Measurements from ENCODE around the gene CASP6. TPM values are rescaled to one million over a fixed set of nuclear protein-coding genes. Genes with fewer than 3 reads are reported as not detected.

Gene CASP6
- total and polyA plus RNA-seq, 2 of the 8 experiments (the other 6 are each of a cell fraction or from before 2014, with no cell fraction given): 29.5 to 35.1 TPM

DNA sequence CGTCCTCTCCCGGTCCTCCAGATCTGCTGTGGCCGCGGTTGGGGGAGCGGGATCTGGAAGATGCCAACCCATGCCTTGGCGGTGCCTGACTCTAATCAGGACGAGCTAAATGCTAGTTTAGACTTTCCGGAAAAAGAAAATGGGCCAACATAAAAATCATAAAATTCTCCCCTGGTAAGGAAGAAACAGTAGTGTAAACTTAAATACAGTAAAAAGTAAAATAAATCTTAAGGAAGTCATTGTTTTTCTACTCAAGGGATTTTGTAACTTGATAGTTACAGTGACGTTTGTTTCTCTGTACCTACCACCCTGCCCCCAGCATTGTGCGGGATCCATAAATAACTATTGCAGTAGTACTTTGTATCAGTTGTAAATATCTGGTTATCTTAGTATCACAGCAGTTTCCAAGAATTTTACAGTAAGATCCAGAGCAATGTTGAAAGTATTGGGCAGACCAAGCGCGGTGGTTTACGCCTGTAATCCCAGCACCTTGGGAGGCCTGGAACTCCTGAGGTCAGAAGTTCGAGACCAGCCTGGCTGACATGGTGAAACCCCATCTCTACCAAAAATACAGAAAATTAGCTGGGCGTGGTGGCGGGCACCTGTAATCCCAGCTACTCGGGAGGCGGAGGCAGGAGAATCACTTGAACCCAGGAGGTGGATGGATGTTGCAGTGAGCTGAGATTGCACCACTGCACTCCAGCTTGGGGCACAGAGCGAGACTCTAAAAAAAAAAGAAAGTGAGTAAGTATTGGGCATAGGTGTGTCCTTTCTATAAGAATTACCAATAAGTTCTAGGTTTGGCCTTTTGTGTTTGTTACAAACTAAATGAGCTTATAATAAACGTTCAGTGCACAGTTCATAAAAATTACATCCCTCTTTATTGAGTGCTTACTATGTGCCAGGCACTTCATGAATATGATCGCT lies 27.6 kb upstream of the CASP6 start:
- no peak overlapping the region for H3K23ac ChIP-seq (ENCODE audit: insufficient read length)
- POLR2A ChIA-PET (ENCODE audit: partially characterized antibody): interaction anchor here (0.6 to 2.4 kb wide), 5 partner anchors 13 to 91 kb away, joined by 3 to 12 read pairs (median 8); partner anchors contain the start of gene GAR1
- H4K20me1 ChIP-seq (replicated peaks in 1 of 2; ENCODE audit: control insufficient read depth in 1 of 2, insufficient read depth in 2 of 2, low read length in 2 of 2): no peaks in the 10 kb centered on the region
- CTCF ChIA-PET (ENCODE audit: partially characterized antibody): interaction anchor here (0.6 to 1.4 kb wide), 6 partner anchors 12 to 292 kb away, joined by 3 to 6 read pairs (median 3); partner anchors contain the start of gene CASP6
- H4K5ac ChIP-seq (ENCODE audit: insufficient read length, low read depth, low read length): peak overlapping the region; percentile 19
- peaks cover 5 to 32% of the 10 kb centered on the region in 2 experiments; a peak in 3 of 4 replicates for H3K79me2 ChIP-seq (ENCODE audit: control insufficient read depth in 1 of 2, insufficient read depth in 2 of 2, low read length in 2 of 2)
- peak overlapping the region; percentile 40 to 92 (median 80) for H3K4me3 ChIP-seq (ENCODE audit: extremely low read depth in 1 of 4, insufficient read depth in 2 of 4, low read depth in 3 of 4, low read length in 4 of 4)
- H2AFZ ChIP-seq (ENCODE audit: low read length): peak overlapping the region; percentile 81
- H3K23me2 ChIP-seq (ENCODE audit: low read depth, low read length): peaks cover 6% of the 10 kb centered on the region
- H2BK20ac ChIP-seq (ENCODE audit: low read length): peak overlapping the region; percentile 13; the same call in 1 of the 2 replicates
- no peak overlapping the region for H2BK15ac ChIP-seq (ENCODE audit: low read length)
- H3K4me1 ChIP-seq (replicated peaks in 1 of 4; ENCODE audit: control insufficient read depth in 3 of 4, insufficient read depth in 4 of 4, low read length in 3 of 4): peaks cover 0 to 3% (median 0%) of the 10 kb centered on the region in 4 experiments; a peak in 1 of 7 replicates
- peak overlapping the region; percentile 38 to 78 (median 62) for H3K9ac ChIP-seq (replicated peaks in 1 of 4; ENCODE audit: extremely low read depth in 1 of 4, low read depth in 3 of 4, low read length in 3 of 4)
- peak overlapping the region; percentile 92 for H2BK5ac ChIP-seq (ENCODE audit: low read depth, low read length)
- H4K91ac ChIP-seq (replicated peaks; ENCODE audit: insufficient read length, low read length): no peak overlapping the region
- H3K27ac ChIP-seq (ENCODE audit: low read depth, low read length): peak overlapping the region; percentile 68
- 0 out of 2 replicates have a peak, but pooled peaks have one; percentile 4 for TF ChIP-seq JUND (IDR thresholded peaks at IDR 0.05; ENCODE audit: low read length)
- peak; percentile 41; the same call in 1 of the 2 replicates for TF ChIP-seq CREB1 (IDR thresholded peaks at IDR 0.05)
- TF ChIP-seq POU5F1 (IDR thresholded peaks at IDR 0.05; ENCODE audit: low read depth, low read length): no peak
- H3K27me3 ChIP-seq (replicated peaks in 1 of 4; ENCODE audit: control insufficient read depth in 3 of 4, extremely low read depth in 1 of 4, insufficient read depth in 3 of 4, low read length in 3 of 4): no peaks in the 10 kb centered on the region
- FAIRE-seq (no peak), DNase-seq (ENCODE audit: low read depth in 1 of 2, low spot score in 2 of 2) (no peak)
- H3K9me3 ChIP-seq (ENCODE audit: insufficient read depth in 2 of 2, low read depth in 1 of 2, low read length in 1 of 2): no peaks in the 10 kb centered on the region
- peak overlapping the region; percentile 56 to 89 for H3K4me2 ChIP-seq (ENCODE audit: insufficient read depth in 1 of 2, low read depth in 2 of 2, low read length in 2 of 2)
- WGBS, 2 experiments (ENCODE audit: extremely low coverage in 1 of 2, insufficient coverage in 1 of 2, insufficient read length in 1 of 2, insufficient replicate concordance in 2 of 2, low coverage in 1 of 2, low lambda C conversion rate in 2 of 2, missing lambda C conversion rate in 1 of 2): 54% methylated on average over 21 of the region's 21 CpGs; no CpG with 5 or more reads in 1 of the 2 experiments
- H2BK12ac ChIP-seq (ENCODE audit: low read depth, low read length): peak overlapping the region; percentile 44; the same call in 1 of the 2 replicates
- H3K14ac ChIP-seq (ENCODE audit: insufficient read length): no peak overlapping the region
- no peaks in the 10 kb centered on the region for H3K36me3 ChIP-seq (ENCODE audit: control insufficient read depth in 2 of 4, insufficient read depth in 4 of 4, low read length in 3 of 4)
- no peak overlapping the region for H2AK5ac ChIP-seq (ENCODE audit: low read depth, low read length)
- no peak overlapping the region for H2BK120ac ChIP-seq (replicated peaks; ENCODE audit: low read depth, low read length)
- H3K18ac ChIP-seq (ENCODE audit: extremely low read depth, low read length): peak overlapping the region; percentile 73
- H3K79me1 ChIP-seq (ENCODE audit: low read depth, low read length): peaks cover 4% of the 10 kb centered on the region
- no peak overlapping the region for H3K4ac ChIP-seq (replicated peaks; ENCODE audit: insufficient read length, low read depth, low read length)
- no peak overlapping the region for H3K56ac ChIP-seq (replicated peaks; ENCODE audit: insufficient read length, low read depth, low read length)
- no peak overlapping the region; the same call in 1 of the 2 replicates for H4K8ac ChIP-seq (ENCODE audit: extremely low read depth, insufficient read depth, low read length)
